Endothelial cell of umbilical vein (primary cell): ENCODE results near the gene NELFCD. TPM values are rescaled to one million over a fixed set of nuclear protein-coding genes. Genes with fewer than 3 reads are reported as not detected.

Experiments used
- BruUV-seq: library from RNA; stranded (reverse); fragments of 400-500 nt; replicated peaks from 2 replicates; lab custom pipeline; 2021; lab: Mats Ljungman, UMichigan
- CTCF ChIA-PET: fragments of 300-600, 350-600 bp; sonication (Branson Sonifier 250); formaldehyde crosslinking; loops from one replicate; lab custom pipeline; 2021; ENCODE audit warnings: antibody characterized with exemption, inconsistent platforms; lab: Charles Lee
- POLR2A ChIA-PET: fragments of 300-600, 350-600 bp; sonication (Branson Sonifier 250); formaldehyde crosslinking; loops from one replicate; lab custom pipeline; 2021; ENCODE audit warnings: antibody characterized with exemption, inconsistent platforms; lab: Charles Lee
- DNase-seq: peaks from one replicate; pipeline ENCODE4 v3.0.0-alpha.2; 2011; ENCODE audit warnings: low read depth, low spot score
- FAIRE-seq: peaks from 2 replicates; lab custom pipeline; 2011; peaks lifted over from hg19 to GRCh38; lab: Jason Lieb, UNC
- H2AFZ ChIP-seq: 2 replicates; pipeline ENCODE4 v1.6.0; 2012; ENCODE audit warnings: low read depth, low read length, control low read depth, inconsistent platforms
- H3K27ac ChIP-seq: 2 replicates; pipeline ENCODE4 v1.5.1; 2011; ENCODE audit warnings: low read depth, mild to moderate bottlenecking, control low read depth, low read length, moderate library complexity; ENCODE audit not compliant: insufficient read depth
- H3K27me3 ChIP-seq, 2 experiments: 2 replicates each; pipeline versions ENCODE4 v1.6.0 to v1.6.1; 2011; ENCODE audit warnings: low read length in 2 of 2, mixed read lengths in 1 of 2; ENCODE audit not compliant: control insufficient read depth in 2 of 2, insufficient read depth in 2 of 2
- H3K36me3 ChIP-seq, 2 experiments: 2 replicates in 1 of 2; 3 replicates in 1 of 2; pipeline ENCODE4 v1.5.1; 2011; ENCODE audit warnings: low read length in 2 of 2, mild to moderate bottlenecking in 1 of 2, moderate library complexity in 1 of 2; ENCODE audit not compliant: control insufficient read depth in 2 of 2, insufficient read depth in 2 of 2; ENCODE audit errors: extremely low read depth in 1 of 2
- H3K4me1 ChIP-seq: 3 replicates; pipeline ENCODE4 v1.5.1; 2011; ENCODE audit warnings: mild to moderate bottlenecking, low read length; ENCODE audit not compliant: control insufficient read depth, insufficient read depth; ENCODE audit errors: extremely low read depth
- H3K4me2 ChIP-seq: 2 replicates; pipeline ENCODE4 v1.6.1; 2011; ENCODE audit warnings: low read length, control low read depth, mixed read lengths; ENCODE audit not compliant: insufficient read depth
- H3K4me3 ChIP-seq, 3 experiments: fragments of 200-600 bp in 1 of 3; sonication (generic), shearing (Covaris generic) in 1 of 3; replicated peaks in 1 of 3; 2 replicates each; pipeline ENCODE4 v1.5.1; 2011 to 2016; ENCODE audit warnings: control low read depth in 3 of 3, low read length in 3 of 3, mild to moderate bottlenecking in 2 of 3, inconsistent platforms in 1 of 3, low read depth in 1 of 3, moderate library complexity in 1 of 3; ENCODE audit not compliant: insufficient read depth in 1 of 3
- H3K79me2 ChIP-seq: 2 replicates; pipeline ENCODE4 v1.6.0; 2012; ENCODE audit warnings: low read length, inconsistent platforms; ENCODE audit not compliant: control insufficient read depth, insufficient read depth
- H3K9ac ChIP-seq: replicated peaks from 2 replicates; pipeline ENCODE3; 2011; ENCODE audit warnings: low read length, control low read depth; ENCODE audit not compliant: insufficient read depth; ENCODE audit errors: extremely low read depth
- H3K9me1 ChIP-seq: replicated peaks from 3 replicates; pipeline ENCODE4 v1.6.0; 2011; ENCODE audit warnings: mild to moderate bottlenecking, low read length; ENCODE audit not compliant: control insufficient read depth, insufficient read depth; ENCODE audit errors: extremely low read depth
- H3K9me3 ChIP-seq: replicated peaks from 2 replicates; pipeline ENCODE4 v1.5.1; 2012; ENCODE audit warnings: low read length, inconsistent platforms; ENCODE audit not compliant: control insufficient read depth, insufficient read depth
- H4K20me1 ChIP-seq: replicated peaks from 2 replicates; pipeline ENCODE3; 2011; ENCODE audit warnings: mild to moderate bottlenecking, low read length; ENCODE audit not compliant: control insufficient read depth, insufficient read depth; ENCODE audit errors: extremely low read depth
- EZH2 ChIP-seq: IDR thresholded peaks from 2 replicates; pipeline ENCODE4 v1.6.1; 2012; ENCODE audit warnings: borderline replicate concordance, low read depth, mild to moderate bottlenecking, moderate library complexity, low read length, inconsistent platforms; ENCODE audit not compliant: severe bottlenecking
- FOS ChIP-seq: IDR thresholded peaks from 2 replicates; pipeline ENCODE4 v1.6.1; 2011; ENCODE audit warnings: mild to moderate bottlenecking, low read length, moderate library complexity, borderline replicate concordance; ENCODE audit not compliant: insufficient read depth
- GATA2 ChIP-seq: IDR thresholded peaks from 2 replicates; pipeline ENCODE4 v1.7.0; 2011; ENCODE audit warnings: low read depth, mild to moderate bottlenecking, moderate library complexity, mixed read lengths, low read length; ENCODE audit not compliant: insufficient read length, insufficient read depth
- JUN ChIP-seq: IDR thresholded peaks from 2 replicates; pipeline ENCODE4 v1.6.1; 2011; ENCODE audit warnings: borderline replicate concordance, low read depth; ENCODE audit not compliant: insufficient read length, insufficient read depth
- MYC ChIP-seq: IDR thresholded peaks from one replicate; pipeline ENCODE4 v1.6.1; 2011; ENCODE audit warnings: mild to moderate bottlenecking, low read depth, low read length
- POLR2A ChIP-seq: IDR thresholded peaks from 2 replicates; pipeline ENCODE4 v1.6.1; 2012; ENCODE audit warnings: low read depth, mild to moderate bottlenecking, control low read depth, low read length
- POLR2AphosphoS5 ChIP-seq: IDR thresholded peaks from 2 replicates; pipeline ENCODE4 v1.6.1; 2012; ENCODE audit warnings: low read depth, mild to moderate bottlenecking, control low read depth, low read length, moderate library complexity; ENCODE audit not compliant: insufficient read depth
- dilution Hi-C: fragments of 300-500 bp; cut with MboI; formaldehyde crosslinking; loops from one replicate; pipeline ENCODE4 v1.15.0; 2019; ENCODE audit warnings: low sequenced_read_pairs; ENCODE audit not compliant: extremely low pct_ligation_motif_present
- intact Hi-C: fragments of 100-400 bp; cut with micrococcal nuclease; formaldehyde crosslinking; loops from one replicate; pipeline ENCODE4 v1.10.0; 2022
- polyA plus RNA-seq, 4 experiments: library from polyadenylated mRNA; depleted of rRNA in 3 of 4; stranded (reverse) in 3 of 4; unstranded in 1 of 4; fragments of >200 nt; gene quantifications; 2 replicates each; pipeline versions ENCODE4 v1.2.1 to v1.2.3, GENCODE V29; 2011 to 2012; ENCODE audit warnings: missing spikeins in 1 of 4
- total RNA-seq: library from RNA; stranded (reverse); gene quantifications from 2 replicates; pipeline ENCODE4 v1.2.3, GENCODE V29; 2021
- TF ChIP-seq, protein P1 (sequence below), 2 donors: IDR thresholded peaks; 1 replicate in 1 of 2; 2 replicates in 1 of 2; pipeline ENCODE4 v1.5.1; 2011; ENCODE audit warnings: low read length in 2 of 2, mild to moderate bottlenecking in 2 of 2, moderate library complexity in 2 of 2, control low read depth in 1 of 2, inconsistent platforms in 1 of 2, low read depth in 1 of 2; ENCODE audit not compliant: insufficient read depth in 1 of 2; ENCODE audit errors: extremely low read depth in 1 of 2

NELFCD gene
- total and polyA plus RNA-seq, 2 donors (not counting 3 experiments of a cell fraction or from before 2014, with no cell fraction given): 90.1 to 92.5 TPM

DNA sequence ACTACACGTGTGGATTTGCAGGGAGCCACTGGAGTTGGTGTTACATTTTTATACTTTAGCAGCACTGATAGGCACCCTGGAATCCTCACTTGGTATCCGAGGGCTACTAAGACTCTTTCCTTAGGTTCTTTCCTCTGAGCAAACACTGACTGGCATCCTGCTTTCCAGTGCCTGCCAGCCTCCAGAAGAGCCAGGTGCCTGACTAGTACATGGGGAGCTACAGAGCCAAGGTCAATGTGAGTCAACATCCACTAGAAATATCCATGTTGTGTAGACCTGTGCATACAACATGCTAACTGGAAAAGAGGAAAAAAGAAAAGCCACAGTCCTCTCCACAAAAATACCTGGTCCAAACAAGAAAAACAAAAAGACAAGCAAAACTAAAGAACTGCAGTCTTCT, 44.0 kb downstream of the NELFCD start:
- FAIRE-seq (no peak), DNase-seq (no peak)
- ChIA-PET CTCF (interaction anchor here (0.8 kb wide), 1 partner anchor 12 kb away, joined by 3 read pairs; no protein-coding TSS in a partner anchor), POLR2A (no interaction called here)
- no peak overlapping the region for H3K27ac ChIP-seq
- H3K4me3 ChIP-seq: no peak overlapping the region
- H4K20me1 ChIP-seq: no peaks in the 10 kb centered on the region
- peaks cover 57% of the 10 kb centered on the region for H3K79me2 ChIP-seq
- H3K4me1 ChIP-seq: peaks cover 23% of the 10 kb centered on the region
- no peak for TF ChIP-seq GATA2
- H2AFZ ChIP-seq: no peak overlapping the region
- no peaks in the 10 kb centered on the region for H3K27me3 ChIP-seq
- H3K9me1 ChIP-seq: no peaks in the 10 kb centered on the region
- intact Hi-C loops: no loop called here
- dilution Hi-C loops: no loop called here
- no peaks in the 10 kb centered on the region for H3K9me3 ChIP-seq
- peaks cover 18 to 22% of the 10 kb centered on the region in 2 experiments for H3K36me3 ChIP-seq
- H3K9ac ChIP-seq: no peak overlapping the region
- no TSS peak for BruUV-seq
- no peak overlapping the region for H3K4me2 ChIP-seq

DNA sequence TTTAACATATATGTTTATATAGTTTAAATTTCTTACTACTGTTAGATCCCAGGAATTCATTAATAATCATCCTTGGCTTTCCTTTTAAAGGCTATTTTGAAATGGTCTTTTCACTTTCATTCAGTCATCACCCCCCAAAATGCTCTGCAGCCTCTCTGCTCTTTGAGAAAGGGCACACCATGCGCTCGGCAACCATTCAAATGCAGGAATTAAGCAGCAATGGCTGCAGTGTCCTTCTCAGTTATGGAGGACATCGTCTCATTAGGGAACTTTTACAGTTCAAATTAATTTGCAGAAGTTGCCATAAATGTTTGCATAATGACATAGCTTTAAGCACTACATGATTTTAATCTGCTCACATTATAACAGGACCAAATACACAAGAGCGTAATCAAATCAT, 44.5 kb downstream of the NELFCD start:
- ChIA-PET POLR2A (no interaction called here), CTCF (interaction anchor here (0.8 kb wide), 1 partner anchor 13 kb away, joined by 3 read pairs; no protein-coding TSS in a partner anchor)
- intact Hi-C loops: no loop called here
- Histone ChIP-seq H3K27ac (no peak overlapping the region), H4K20me1 (no peaks in the 10 kb centered on the region), H3K79me2 (peaks cover 62% of the 10 kb centered on the region), H3K9me3 (no peaks in the 10 kb centered on the region), H2AFZ (no peak overlapping the region), H3K27me3 (no peaks in the 10 kb centered on the region), H3K9me1 (no peaks in the 10 kb centered on the region), H3K4me3 (no peak overlapping the region), H3K36me3 (peaks cover 18 to 22% of the 10 kb centered on the region in 2 experiments), H3K4me1 (peaks cover 27% of the 10 kb centered on the region), H3K9ac (no peak overlapping the region), H3K4me2 (no peak overlapping the region)
- no TSS peak for BruUV-seq
- no peak for DNase-seq
- no peak for TF ChIP-seq GATA2
- TF ChIP-seq POLR2A: no peak
- TF ChIP-seq, protein P1, sequence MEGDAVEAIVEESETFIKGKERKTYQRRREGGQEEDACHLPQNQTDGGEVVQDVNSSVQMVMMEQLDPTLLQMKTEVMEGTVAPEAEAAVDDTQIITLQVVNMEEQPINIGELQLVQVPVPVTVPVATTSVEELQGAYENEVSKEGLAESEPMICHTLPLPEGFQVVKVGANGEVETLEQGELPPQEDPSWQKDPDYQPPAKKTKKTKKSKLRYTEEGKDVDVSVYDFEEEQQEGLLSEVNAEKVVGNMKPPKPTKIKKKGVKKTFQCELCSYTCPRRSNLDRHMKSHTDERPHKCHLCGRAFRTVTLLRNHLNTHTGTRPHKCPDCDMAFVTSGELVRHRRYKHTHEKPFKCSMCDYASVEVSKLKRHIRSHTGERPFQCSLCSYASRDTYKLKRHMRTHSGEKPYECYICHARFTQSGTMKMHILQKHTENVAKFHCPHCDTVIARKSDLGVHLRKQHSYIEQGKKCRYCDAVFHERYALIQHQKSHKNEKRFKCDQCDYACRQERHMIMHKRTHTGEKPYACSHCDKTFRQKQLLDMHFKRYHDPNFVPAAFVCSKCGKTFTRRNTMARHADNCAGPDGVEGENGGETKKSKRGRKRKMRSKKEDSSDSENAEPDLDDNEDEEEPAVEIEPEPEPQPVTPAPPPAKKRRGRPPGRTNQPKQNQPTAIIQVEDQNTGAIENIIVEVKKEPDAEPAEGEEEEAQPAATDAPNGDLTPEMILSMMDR (IDR thresholded peaks at IDR 0.05; ENCODE audit: extremely low read depth in 1 of 2, insufficient read depth in 1 of 2, low read depth in 1 of 2, low read length in 2 of 2): no peak
- TF ChIP-seq JUN: no peak
- no peak for TF ChIP-seq FOS
- TF ChIP-seq POLR2AphosphoS5: no peak
- TF ChIP-seq EZH2: no peak
- TF ChIP-seq MYC: no peak
- dilution Hi-C loops: no loop called here
- FAIRE-seq: no peak
